Liver (tissue), 3 donors: ENCODE results near the gene RREB1.

Experiments used
- RAD21 ChIP-seq, 2 donors: IDR thresholded peaks; 2 replicates each; pipeline ENCODE4 v1.6.1; 2016; ENCODE audit warnings: antibody characterized with exemption in 2 of 2, mild to moderate bottlenecking in 2 of 2
- TF ChIP-seq, protein P1 (sequence below): fragments of 150-350 bp; IDR thresholded peaks from 2 replicates; pipeline ENCODE4 v1.5.1; 2017; ENCODE audit warnings: improper control_type of control experiment, low read depth, low read length; ENCODE audit not compliant: missing input control
- donor health status: healthy.
- donor health status: healthy.

DNA sequence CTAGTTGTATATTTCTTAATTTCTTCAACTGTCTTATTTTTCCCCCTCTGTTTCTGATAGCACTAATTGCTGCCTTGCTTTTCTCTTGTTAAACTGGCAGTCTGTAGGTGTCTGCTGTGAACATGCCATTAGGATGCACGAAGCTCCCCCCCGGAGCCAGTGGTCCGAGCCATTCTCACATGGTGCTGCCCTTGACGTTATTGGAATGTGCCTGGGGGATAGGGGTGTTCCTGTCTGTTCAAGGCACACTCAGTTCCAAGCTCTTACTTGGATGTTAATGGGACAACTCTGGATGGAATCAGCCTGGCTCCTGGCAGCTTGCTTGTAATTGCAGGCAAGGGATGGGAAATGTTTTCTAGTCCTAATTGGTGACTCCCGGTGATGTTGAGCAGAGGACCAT, 68.4 kb downstream of the RREB1 start:
- TF ChIP-seq RAD21 (IDR thresholded peaks at IDR 0.05): no peak
- TF ChIP-seq, protein P1, sequence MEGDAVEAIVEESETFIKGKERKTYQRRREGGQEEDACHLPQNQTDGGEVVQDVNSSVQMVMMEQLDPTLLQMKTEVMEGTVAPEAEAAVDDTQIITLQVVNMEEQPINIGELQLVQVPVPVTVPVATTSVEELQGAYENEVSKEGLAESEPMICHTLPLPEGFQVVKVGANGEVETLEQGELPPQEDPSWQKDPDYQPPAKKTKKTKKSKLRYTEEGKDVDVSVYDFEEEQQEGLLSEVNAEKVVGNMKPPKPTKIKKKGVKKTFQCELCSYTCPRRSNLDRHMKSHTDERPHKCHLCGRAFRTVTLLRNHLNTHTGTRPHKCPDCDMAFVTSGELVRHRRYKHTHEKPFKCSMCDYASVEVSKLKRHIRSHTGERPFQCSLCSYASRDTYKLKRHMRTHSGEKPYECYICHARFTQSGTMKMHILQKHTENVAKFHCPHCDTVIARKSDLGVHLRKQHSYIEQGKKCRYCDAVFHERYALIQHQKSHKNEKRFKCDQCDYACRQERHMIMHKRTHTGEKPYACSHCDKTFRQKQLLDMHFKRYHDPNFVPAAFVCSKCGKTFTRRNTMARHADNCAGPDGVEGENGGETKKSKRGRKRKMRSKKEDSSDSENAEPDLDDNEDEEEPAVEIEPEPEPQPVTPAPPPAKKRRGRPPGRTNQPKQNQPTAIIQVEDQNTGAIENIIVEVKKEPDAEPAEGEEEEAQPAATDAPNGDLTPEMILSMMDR: no peak
